Activated CD4-positive, CD25-positive, alpha-beta regulatory T cell treated with anti-CD3 and anti-CD28 coated beads, Interleukin-2, amount 50 U/mL, for 24 hours (primary cell): ENCODE data around the gene TIMM21.

Source experiments
- ATAC-seq, 2 donors: fragments of 150-1000 bp; cut with Tn5 transposase; one replicate each; pipeline ENCODE4 v1.10.0; 2021; ENCODE audit warnings: mild to moderate bottlenecking in 1 of 2, moderate library complexity in 1 of 2

Gene TIMM21, protein sequence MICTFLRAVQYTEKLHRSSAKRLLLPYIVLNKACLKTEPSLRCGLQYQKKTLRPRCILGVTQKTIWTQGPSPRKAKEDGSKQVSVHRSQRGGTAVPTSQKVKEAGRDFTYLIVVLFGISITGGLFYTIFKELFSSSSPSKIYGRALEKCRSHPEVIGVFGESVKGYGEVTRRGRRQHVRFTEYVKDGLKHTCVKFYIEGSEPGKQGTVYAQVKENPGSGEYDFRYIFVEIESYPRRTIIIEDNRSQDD

GRCh38 chr18:74147779-74148542 is at the start of gene TIMM21, which contains the start of gene FBXO15:
Gene TIMM21, plus strand, starts transcription at chr18:74148523. Its CDS starts 286 bp downstream, at chr18:74148809.
Gene FBXO15, minus strand, starts transcription at chr18:74147834. Its CDS starts 49 bp downstream, at chr18:74147785.
- ATAC-seq: peak; percentile 91 to 93

DNA sequence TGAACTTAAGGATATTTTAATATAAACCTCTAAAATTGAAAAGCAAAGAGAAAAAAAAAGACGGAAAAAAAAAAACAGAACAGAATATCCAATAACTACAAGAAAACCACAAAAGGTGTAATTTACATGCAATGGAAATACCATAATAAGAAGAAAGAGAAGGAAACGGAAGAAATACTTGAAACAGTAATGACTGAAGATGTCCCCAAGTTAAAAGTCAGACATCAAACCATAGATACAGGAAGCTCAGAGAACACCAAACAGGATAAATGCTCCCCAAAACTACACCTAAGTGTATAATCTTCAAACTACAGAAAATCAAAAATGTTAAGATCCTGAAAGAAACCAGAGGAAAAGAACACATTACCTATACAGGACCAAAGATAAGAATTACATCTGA is 39.9 kb upstream of the TIMM21 start:
- ATAC-seq: no peak

- ATAC-seq: no peak
Observed at GRCh38 chr18:74110149-74110548, 38.2 kb upstream of the TIMM21 start.

- ATAC-seq: no peak
Observed at GRCh38 chr18:74110976-74111375, 37.3 kb upstream of the TIMM21 start.

- ATAC-seq: no peak
Observed at GRCh38 chr18:74113711-74114110, 34.6 kb upstream of the TIMM21 start.

DNA sequence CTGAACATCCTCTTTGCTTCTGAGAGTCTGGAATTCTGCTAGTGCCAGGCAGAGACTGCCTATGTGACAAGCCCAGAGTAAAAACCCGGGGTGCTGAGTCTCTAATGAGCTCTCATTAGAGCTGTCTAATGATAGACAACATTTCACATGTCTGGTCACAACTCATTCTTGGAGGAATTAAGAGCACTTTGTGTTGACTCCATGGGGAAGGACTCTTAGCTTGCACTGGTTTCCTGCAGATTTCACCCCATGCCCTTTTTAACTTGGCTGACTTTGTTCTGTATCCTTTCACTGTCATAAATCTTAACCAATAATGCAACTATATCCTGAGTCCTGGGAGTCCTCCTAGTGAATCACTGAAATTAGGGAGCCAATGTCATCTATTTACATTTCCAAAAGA is 34.2 kb upstream of the TIMM21 start:
- no peak for ATAC-seq

- no peak for ATAC-seq
Observed at GRCh38 chr18:74115046-74115445, 33.3 kb upstream of the TIMM21 start.

DNA sequence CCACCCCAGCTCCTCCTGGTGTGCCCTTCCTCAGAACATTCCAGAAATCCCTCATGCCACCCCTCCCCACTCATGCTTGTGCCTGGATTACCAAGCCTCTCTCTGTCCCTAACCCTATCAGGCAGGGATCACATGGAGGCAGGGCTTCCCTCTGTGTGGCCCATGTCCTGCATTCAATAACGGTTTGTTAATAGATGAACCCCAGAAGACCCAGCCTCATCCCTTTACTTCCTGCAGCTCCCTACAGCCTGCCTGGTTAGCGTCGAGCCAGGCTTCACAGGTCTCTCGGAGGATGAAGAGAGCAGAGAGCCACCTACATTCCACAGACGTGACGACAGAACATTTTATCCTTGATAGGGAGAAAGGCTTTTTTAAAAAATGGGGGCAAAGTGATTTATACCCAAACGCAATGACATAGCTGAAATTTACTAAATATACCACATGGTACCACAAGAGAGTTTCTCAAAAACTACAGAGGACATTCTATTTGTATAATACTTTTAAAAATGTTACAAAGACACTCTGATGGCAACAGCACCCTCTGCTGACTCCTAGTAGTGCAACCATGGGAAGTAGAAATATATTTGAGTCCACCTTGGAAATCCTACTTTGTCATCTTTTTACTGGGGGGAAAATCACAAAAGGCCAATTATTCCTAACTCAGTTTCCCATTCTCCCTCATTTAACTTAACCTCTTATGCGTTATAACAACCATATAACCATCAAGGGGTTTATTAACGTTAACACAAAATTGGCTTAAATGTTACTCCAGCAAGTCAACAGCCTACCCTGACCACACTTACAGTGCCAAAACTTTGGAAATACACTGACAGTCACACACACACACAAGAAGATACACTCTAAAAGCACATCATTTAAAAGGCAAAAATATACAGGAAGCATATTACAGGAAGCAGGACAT is 31.4 kb upstream of the TIMM21 start:
- ATAC-seq: no peak

DNA sequence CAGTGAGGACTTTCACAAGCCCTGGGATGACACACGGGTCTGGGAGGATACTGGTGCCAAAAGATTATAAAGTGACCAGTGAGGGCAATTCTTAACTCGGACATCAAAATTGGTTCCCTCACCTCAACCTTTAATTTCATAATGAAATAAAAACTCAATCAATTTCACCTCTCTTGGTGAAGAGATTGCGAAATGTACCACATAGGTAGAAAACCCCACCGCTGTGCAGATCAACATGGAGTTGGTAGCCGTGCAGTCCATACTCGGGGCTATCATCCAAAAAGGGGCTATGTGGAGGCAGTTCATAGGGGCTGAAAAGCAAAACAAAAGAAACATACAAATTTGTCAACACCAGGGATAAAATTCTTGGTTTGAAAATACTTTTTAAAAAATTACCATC is 25.1 kb upstream of the TIMM21 start:
- no peak for ATAC-seq

GRCh38 chr18:74124642-74125041 is 23.7 kb upstream of the TIMM21 start:
- ATAC-seq: no peak

DNA sequence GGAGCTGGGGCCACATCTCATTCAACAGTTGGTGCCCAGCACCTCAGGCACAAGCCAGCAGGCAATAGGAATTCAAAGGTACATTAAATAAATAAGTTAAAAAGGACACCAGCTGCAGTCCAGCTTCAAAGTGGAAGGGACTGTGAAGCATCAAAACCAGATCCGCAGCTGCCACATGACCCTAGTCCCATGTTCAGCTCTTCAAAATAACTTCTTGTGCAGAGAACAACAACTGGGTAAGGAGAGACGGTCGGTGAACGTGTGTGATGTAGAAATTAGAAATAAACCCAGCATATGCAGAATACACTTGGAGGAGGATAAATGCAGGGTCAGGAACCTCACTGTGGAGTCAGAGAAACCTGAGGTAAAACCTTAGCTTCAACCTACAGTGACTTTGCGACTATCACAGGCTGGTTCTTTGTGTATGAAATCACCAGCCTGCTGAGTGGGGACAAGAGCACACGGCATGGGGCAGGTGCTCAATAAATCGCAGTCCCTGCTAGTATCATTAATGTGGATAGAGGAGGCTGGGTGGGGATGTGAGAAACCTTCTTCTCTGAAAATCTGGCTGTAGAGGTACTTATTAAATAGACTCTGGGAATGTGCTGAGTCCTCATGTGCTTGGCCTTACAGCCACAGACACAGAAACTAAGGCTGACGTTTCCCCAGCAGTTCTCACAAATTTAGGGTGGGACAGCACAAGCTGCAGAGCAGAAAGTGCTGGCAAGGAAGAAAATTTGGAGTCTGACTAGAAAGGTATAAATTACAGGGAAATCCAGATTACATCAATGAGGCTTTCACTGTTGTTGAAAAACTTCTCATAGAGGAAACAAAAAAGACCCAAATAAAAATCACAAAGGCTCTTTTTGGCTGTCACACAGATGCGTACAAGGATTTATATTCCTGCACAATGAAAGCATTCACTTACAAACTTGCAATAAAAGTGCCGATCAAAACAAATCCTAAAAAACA is 21.4 kb upstream of the TIMM21 start:
- ATAC-seq: no peak

DNA sequence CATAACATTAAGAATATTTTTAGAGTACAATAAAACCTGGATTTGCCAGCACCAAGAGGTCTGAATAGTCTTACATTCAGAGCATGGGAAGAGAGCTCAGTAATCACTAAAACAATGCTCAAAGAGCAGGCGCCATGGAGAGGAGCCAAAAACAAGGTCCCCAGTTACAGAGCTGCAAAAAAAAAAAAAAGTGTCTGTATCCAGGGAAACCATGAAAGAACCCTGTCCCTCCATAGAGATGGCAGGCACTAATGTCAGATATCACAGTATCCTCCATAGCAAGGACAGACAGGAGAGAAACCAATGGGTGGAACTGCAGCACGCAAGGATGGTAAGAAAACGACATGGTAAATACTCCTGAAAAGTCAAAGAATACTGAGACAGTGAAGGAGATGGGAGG is 20.2 kb upstream of the TIMM21 start:
- no peak for ATAC-seq

- ATAC-seq: no peak
Observed at GRCh38 chr18:74131124-74131523, 17.2 kb upstream of the TIMM21 start.

DNA sequence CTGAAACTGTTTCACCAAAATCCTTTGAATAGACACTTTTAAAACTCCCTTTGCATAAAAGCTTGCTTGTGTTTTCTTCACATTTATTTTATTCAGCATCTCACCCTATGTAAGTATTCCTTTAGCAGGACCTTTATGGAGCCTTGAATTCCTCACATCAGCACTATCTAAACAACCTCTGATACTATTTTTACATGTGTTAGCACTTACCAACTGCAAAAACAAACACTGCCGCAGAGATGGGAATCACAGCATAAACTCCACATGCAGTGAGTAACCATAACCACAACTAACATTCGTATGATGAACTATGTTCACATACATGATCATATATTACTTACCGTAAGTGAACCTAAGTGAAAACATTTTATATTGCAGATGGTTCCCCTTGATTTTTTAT is 16.1 kb upstream of the TIMM21 start:
- no peak for ATAC-seq

GRCh38 chr18:74137920-74138538 is 10.3 kb upstream of the TIMM21 start:
- ATAC-seq: no peak

DNA sequence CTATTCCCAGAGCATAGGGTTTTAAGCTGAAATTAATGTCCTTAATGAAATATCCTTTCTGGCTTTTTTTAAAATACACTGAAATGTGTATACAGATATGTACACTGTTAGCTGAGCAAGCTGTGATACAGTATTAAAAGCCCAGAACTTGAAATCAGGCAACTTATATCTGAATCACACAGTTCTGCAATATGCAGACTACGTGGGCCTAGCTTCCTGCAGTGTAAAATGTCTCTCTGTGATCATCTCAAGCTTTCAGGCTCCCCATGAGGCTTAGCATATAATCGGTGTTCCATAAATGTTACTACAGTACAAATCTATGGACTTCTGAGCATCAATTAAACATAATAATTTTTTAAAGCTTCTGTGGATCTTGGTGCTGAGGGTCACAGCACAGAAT is 8.9 kb upstream of the TIMM21 start:
- peak; percentile 39 to 49 for ATAC-seq

DNA sequence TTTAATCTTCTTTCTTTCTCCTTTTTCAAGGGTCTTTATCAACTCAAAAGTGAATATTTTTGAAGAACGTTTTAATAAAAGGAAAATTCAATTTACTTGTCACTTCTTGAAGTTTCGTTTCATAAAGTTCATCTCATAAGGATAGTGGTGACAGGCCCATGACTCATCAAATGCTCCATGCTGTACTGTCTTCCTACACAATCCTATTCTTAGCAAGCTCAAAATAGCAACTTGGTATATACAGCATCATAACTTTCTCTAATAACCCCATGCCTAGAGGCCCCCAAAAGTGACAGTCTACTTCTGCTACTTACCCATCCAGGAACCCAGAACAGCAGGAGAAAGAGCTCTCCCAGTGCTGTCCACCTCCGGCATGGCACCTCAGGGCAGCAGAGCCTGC is 8.4 kb upstream of the TIMM21 start:
- peak; percentile 96 to 98 for ATAC-seq

- no peak for ATAC-seq
Observed at GRCh38 chr18:74140582-74140981, 7.7 kb upstream of the TIMM21 start.

DNA sequence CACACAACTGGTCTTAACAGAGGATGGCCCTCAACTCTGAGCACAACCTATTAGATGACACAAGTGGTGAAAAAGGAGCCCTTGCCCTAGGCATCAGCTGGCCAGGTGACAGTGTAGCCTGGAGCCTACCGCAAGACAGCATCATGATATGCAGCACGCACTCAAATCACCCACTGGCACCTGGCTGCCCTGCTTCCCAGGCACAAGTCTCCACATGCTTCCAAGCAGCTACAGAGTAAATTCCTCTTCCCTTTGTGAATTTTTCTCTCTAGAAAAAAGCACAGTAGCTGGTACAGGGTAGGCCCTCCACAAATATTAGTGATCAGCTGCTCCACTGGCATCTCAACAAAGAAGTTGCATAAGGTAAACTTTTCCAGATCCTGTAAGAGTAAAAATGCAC is 6.7 kb upstream of the TIMM21 start:
- ATAC-seq: no peak

- no peak for ATAC-seq
Observed at GRCh38 chr18:74142252-74142651, 6.1 kb upstream of the TIMM21 start.

DNA sequence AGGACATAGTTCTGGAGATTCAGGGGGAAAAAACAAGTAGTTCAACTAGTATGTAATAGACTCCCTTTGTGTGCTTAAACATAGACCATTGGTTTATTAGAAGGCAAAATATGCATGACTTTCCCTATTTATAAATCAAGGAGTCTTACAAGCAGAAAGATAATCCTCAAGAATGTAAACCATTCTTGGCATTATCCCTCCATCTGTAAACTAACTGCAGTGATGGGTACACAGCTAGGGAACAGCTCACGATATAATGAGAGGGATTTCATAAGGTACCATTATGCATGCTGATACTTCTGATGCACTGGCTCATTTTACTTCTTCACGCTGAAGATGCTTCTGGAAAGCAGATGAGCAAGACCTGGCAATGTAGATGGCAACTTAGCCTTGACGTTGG is 1.6 kb upstream of the TIMM21 start:
- no peak for ATAC-seq

- ATAC-seq: no peak
Observed at GRCh38 chr18:74147491-74147778, 888 bp upstream of the TIMM21 start.
